HG02610 (cell line): Measurements from ENCODE around the gene EXPH5.

Experiments used
- ATAC-seq: cut with Tn5 transposase; IDR thresholded peaks from one replicate; pipeline ENCODE4 v1.9.1; 2021; ENCODE audit warnings: mild to moderate bottlenecking, moderate library complexity; ENCODE audit not compliant: unreplicated experiment

Gene EXPH5

GRCh38 chr11:108522318-108522717 is 71.2 kb downstream of the EXPH5 start:
- ATAC-seq, result no peak

GRCh38 chr11:108518581-108518980 is 75.0 kb downstream of the EXPH5 start:
- ATAC-seq, result no peak

- no peak for ATAC-seq
Measured at GRCh38 chr11:108516125-108516524, 77.4 kb downstream of the EXPH5 start.

GRCh38 chr11:108512708-108513107 is 80.9 kb downstream of the EXPH5 start:
- ATAC-seq, result no peak

GRCh38 chr11:108511851-108512474 is 81.6 kb downstream of the EXPH5 start:
- no peak for ATAC-seq

GRCh38 chr11:108508653-108509593 is 84.6 kb downstream of the EXPH5 start:
- no peak for ATAC-seq

- ATAC-seq, result no peak
Measured at GRCh38 chr11:108501396-108501795, 92.2 kb downstream of the EXPH5 start.

- no peak for ATAC-seq
Measured at GRCh38 chr11:108500721-108501120, 92.8 kb downstream of the EXPH5 start.

GRCh38 chr11:108500169-108500568 is 93.4 kb downstream of the EXPH5 start:
- no peak for ATAC-seq

- ATAC-seq, result no peak
Measured at GRCh38 chr11:108498816-108499408, 94.7 kb downstream of the EXPH5 start.

- ATAC-seq, result peak; percentile 54
Measured at GRCh38 chr11:108498046-108498815, 95.3 kb downstream of the EXPH5 start, which contains the start of gene POGLUT3. TSS of gene POGLUT3 (minus strand) at chr11:108498384. CDS start at chr11:108498366, 18 bp downstream.

- ATAC-seq, result peak; percentile 65
Measured at GRCh38 chr11:108497317-108498045, 96.1 kb downstream of the EXPH5 start.

- ATAC-seq, result no peak
Measured at GRCh38 chr11:108496643-108497256, 96.8 kb downstream of the EXPH5 start.

- ATAC-seq, result no peak
Measured at GRCh38 chr11:108495326-108495725, 98.2 kb downstream of the EXPH5 start.

GRCh38 chr11:108494182-108494581 is 99.4 kb downstream of the EXPH5 start:
- ATAC-seq, result no peak

GRCh38 chr11:108491936-108492335 is 101.6 kb downstream of the EXPH5 start:
- no peak for ATAC-seq

GRCh38 chr11:108486828-108487227 is 106.7 kb downstream of the EXPH5 start:
- no peak for ATAC-seq

- no peak for ATAC-seq
Measured at GRCh38 chr11:108486331-108486730, 107.2 kb downstream of the EXPH5 start.

GRCh38 chr11:108483163-108483562 is 110.4 kb downstream of the EXPH5 start:
- no peak for ATAC-seq
